Fibroblast of mammary gland (primary cell): Measurements from ENCODE around the gene PNMA5.
A peak's percentile ranks its signal among the peaks of the same experiment; 100 is the strongest.
"Not testable (repeated sequence)": the region's sequence is repeated elsewhere in the genome, so short reads cannot be mapped to it uniquely, and the experiment has no call there.

Experiments
- DNase-seq: peaks from one replicate; pipeline ENCODE4 v3.0.0-alpha.2; 2010; ENCODE audit warnings: low read depth
- H3K4me3 ChIP-seq: 2 replicates; pipeline ENCODE4 v1.5.1; 2011; ENCODE audit warnings: low read depth, mild to moderate bottlenecking, low read length, moderate library complexity; ENCODE audit not compliant: control insufficient read depth
- CTCF ChIP-seq: conservative IDR thresholded peaks from 2 replicates; pipeline ENCODE4 v1.5.1; 2011; ENCODE audit warnings: low read depth, low read length, inconsistent platforms; ENCODE audit not compliant: control insufficient read depth, insufficient read depth

PNMA5 gene

DNA sequence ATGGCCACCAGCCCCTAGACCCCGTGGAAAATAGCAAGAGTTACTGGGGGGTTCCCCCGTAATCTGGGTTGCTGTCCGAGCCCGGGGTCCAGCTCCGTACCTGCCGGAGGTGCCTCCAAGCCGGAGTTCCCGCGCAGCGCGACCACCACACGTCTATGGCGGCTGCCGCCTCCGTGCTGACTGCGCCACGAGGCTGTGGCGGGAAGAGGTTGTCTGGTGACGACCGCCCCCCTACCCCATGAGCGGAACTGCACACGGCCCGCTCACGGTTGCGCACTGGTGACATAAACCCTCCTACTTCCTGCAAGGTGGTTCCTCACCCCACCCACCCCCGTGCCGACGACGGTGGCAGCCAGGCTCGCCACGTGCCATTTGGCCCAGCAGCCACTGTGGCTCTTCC, at the start of gene PNMA5:
TSS of gene PNMA5 (minus strand) at position 184 of the 400 bp plus-strand sequence. CDS start 2,518 bp downstream, outside the sequence.
- DNase-seq, result no peak
- no peak within 1 kb of the TSS for H3K4me3 ChIP-seq
- TF ChIP-seq CTCF, result no peak

DNA sequence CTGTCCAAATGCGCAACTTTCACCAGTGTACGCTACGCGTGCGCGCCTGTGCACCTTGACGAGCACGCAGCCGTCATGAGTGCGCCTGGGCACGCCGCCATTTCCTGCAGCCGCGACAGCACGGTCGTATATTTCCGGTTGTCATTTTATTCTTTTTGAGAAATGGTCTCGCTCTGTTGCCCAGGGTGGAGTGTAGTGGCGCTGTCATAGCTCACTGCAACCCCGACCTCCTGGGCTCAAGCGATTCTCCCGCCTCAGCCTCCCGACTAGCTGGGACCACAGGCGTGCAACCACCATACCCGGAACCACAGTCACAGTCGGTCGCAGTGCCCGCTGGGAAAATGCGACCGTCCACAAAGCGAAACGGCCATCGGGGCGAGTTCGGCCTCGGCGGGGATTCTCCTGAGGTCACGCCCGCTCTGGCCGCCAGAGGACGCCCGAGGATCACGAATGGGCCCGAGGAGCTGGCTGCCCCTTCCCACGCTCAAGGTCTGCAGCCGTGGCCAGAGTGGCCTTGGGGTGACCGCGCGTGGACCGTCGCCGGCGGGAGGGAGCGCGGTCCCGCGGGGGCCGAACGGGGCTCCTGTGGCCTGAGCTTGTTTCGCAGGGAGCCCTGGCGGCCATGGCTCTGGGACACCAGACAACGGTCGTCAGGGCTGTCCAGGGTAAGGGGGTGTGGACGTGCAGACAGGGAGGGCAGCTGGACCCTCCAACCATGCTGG, 38.6 kb upstream of the PNMA5 start:
- H3K4me3 ChIP-seq, result peak overlapping the region; percentile 17
- TF ChIP-seq CTCF, result peak; percentile 51
- DNase-seq, result peak; percentile 35

DNA sequence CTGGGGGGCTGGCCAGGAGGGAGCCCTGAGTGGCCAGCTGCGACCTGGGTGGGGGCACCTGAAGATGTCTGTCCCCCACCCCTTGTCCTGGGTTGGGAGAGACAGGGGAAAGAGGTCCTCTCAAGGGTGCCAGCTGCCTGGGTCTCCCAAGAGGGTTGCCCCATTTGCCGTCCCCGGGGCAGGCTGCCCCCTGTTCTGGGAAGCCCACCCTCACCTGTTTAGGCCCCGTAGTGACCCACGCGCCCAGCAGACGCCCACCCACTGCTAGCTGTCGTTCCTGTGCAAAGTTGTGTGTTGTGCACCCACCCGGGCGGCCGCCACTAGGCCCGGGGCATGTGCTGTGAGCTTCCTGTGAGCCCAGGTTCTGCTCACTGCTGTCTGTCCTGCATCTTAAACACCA, 36.9 kb upstream of the PNMA5 start:
- H3K4me3 ChIP-seq, result no peak overlapping the region
- TF ChIP-seq CTCF, result no peak
- no peak for DNase-seq

DNA sequence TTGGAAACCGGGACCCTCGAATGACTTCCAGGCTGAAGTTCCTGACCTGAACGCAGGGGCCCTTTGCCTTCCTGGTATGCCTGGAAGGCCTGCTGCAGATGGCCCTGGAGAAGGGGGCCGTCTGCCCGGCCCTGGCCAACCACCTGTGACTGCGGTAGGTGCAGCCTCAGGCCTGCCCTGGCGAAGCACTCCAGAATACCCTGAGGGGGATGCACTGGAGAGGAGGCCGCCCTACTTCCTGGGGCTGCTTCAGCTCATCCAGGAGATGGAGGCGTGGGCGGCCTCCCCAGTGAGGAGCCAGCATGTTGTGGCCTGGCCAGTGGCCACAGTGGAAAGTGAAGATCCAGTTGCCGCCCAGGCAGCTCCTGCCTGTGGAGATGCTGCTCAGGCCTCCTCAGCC, 36.0 kb upstream of the PNMA5 start:
- no peak overlapping the region for H3K4me3 ChIP-seq
- TF ChIP-seq CTCF, result no peak
- DNase-seq, result peak; percentile 14

- H3K4me3 ChIP-seq, result no peak overlapping the region
- no peak for TF ChIP-seq CTCF
- no peak for DNase-seq
Observed at GRCh38 chrX:153029162-153029561, 35.2 kb upstream of the PNMA5 start.

DNA sequence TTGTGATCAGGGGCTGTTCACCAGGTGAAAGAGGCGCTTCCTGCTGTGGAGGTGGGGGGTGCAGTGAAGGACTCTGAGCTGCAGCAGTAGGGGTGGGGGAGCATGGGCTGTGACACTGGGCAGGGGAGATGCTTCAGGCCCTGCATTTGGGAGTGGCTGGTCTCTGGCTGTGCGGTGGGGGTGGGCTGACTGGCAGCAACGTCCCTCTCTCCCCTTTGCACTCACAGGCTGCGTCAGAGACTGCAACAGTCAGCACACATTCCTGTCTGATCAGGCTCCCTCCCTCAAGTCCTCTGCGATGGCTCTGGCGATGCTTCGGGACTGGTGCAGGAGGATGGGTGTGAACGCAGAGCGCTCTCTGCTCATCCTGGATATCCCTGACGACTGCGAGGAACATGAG, 34.6 kb upstream of the PNMA5 start:
- not testable (repeated sequence) for DNase-seq, H3K4me3 ChIP-seq

DNA sequence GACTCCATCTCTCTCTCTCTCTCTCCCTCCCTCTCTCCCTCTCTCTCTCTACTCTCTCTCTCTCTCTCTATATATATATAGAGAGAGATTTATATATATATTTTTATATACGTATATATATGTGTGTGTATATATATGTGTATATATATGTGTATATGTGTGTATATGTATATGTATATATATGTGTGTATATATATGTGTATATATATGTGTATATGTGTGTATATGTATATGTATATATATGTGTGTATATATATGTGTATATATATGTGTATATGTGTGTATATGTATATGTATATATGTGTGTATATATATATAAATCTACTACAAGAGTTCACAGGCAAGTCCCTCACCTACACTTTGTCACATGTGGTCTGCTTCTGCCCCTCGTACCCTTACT, 32.6 kb upstream of the PNMA5 start:
- not testable (repeated sequence) for DNase-seq

GRCh38 chrX:153019166-153019565, 25.2 kb upstream of the PNMA5 start:
- H3K4me3 ChIP-seq, result no peak overlapping the region
- DNase-seq, result no peak
- no peak for TF ChIP-seq CTCF

More for the DNA sequence above, 32.6 kb upstream of the PNMA5 start:
- not testable (repeated sequence) for H3K4me3 ChIP-seq

DNA sequence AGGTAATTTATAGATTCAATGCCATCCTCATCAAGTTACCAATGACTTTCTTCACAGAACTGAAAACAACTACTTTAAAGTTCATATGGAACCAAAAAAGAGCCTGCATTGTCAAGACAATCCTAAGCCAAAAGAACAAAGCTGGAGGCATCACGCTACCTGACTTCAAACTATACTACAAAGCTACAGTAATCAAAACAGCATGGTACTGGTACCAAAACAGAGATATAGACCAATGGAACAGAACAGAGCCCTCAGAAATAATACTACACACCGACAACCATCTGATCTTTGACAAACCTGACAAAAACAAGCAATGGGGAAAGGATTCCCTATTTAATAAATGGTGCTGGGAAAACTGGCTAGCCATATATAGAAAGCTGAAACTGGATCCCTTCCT, 23.3 kb upstream of the PNMA5 start:
- not testable (repeated sequence) for DNase-seq, H3K4me3 ChIP-seq
